K562 treated with DMSO at 1 percent for 12 hours (cell line): ENCODE measurements around the gene RBM25. TPM values are rescaled to one million over a fixed set of nuclear protein-coding genes. Genes with fewer than 3 reads are reported as not detected.

Experiments
- total RNA-seq: library from RNA; unstranded; fragments of 300-600 nt; gene quantifications from 2 replicates; pipeline ENCODE4 v1.2.3, GENCODE V29; 2022; ENCODE audit not compliant: insufficient read depth

Gene RBM25
- total RNA-seq, result 21.6 and 28.8 TPM in 2 replicates

GRCh38 chr14:73058224-73058921 is at the start of gene RBM25:
TSS of gene RBM25 (plus strand) at chr14:73058534. CDS start at chr14:73071642, 13,108 bp downstream.

DNA sequence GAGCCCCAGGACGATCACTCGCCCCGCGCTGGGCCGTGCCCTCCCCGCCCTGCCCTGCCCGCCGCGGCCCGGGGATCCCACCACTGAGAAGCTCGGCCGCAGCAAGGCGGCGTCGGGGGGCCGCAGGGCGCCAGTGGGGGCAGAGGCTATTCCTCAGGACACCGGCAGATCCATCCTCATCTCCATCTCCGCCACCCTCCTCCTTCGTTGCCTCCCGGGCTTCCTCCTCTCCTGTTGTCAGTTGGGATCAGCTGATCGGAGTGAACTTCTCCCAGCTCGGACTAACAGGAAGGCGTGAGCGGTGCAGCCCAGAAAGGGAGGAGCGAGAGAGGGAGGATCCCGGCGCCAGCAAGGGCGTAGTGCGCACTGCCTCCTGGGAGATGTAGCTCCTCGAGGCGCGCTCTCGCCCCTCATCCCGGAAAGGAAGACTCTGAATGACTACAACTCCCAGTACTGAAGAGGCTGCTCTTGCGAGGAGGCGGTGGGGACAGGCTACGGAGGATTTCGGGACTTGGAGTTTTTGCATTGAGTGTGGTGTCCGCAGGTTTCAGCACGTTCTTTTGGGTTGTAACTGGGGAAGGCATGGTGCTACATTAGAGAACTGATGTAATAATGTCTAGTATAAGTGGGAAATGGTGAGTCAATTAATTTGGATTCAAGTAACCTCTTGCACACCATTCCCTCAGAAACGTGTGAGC is 31.3 kb upstream of the RBM25 start, which contains the start of gene ZFYVE1:
ZFYVE1 (minus strand) TSS at position 262 of the 698 bp plus-strand sequence. CDS start 2,598 bp downstream, outside the sequence.

GRCh38 chr14:73136387-73137225 is 78.3 kb downstream of the RBM25 start, which contains the start of gene PSEN1:
TSS of gene PSEN1 (plus strand) at chr14:73136507. CDS start at chr14:73148020, 11,513 bp downstream.

Other genes starting within 250 kb of the RBM25 start
- gene DPF3, start 164.4 kb upstream of the RBM25 start, total RNA-seq, result 0.89 and 1.0 TPM in 2 replicates
- gene DCAF4, start 132.1 kb upstream of the RBM25 start, total RNA-seq, result 11.3 and 12.8 TPM in 2 replicates
- gene ZFYVE1, start 31.4 kb upstream of the RBM25 start, total RNA-seq, result 13.1 and 23.8 TPM in 2 replicates
- gene PSEN1, start 78.0 kb downstream of the RBM25 start, total RNA-seq, result 9.6 and 32.4 TPM in 2 replicates
- gene PAPLN, start 179.0 kb downstream of the RBM25 start, total RNA-seq, result 1.1 and 3.4 TPM in 2 replicates